Keratinocyte (primary cell): Measurements from ENCODE around the gene FRMD3. TPM values are rescaled to one million over a fixed set of nuclear protein-coding genes. Genes with fewer than 3 reads are reported as not detected.

Source experiments
- DNase-seq: peaks from one replicate; pipeline ENCODE4 v3.0.0-alpha.2; 2011; ENCODE audit warnings: low read depth, missing footprints, low spot score
- FAIRE-seq: peaks from 2 replicates; lab custom pipeline; 2011; peaks lifted over from hg19 to GRCh38; lab: Jason Lieb, UNC
- H2AFZ ChIP-seq: 2 replicates; pipeline ENCODE4 v1.6.0; 2012; ENCODE audit warnings: low read length, control low read depth, inconsistent platforms; ENCODE audit not compliant: control insufficient read depth
- H3K27ac ChIP-seq: 2 replicates; pipeline ENCODE4 v1.5.1; 2011; ENCODE audit warnings: low read length; ENCODE audit not compliant: control insufficient read depth, insufficient read depth
- H3K27me3 ChIP-seq: 3 replicates; pipeline ENCODE4 v1.6.0; 2011; ENCODE audit warnings: low read length; ENCODE audit not compliant: control insufficient read depth, insufficient read depth; ENCODE audit errors: extremely low read depth
- H3K36me3 ChIP-seq, 2 experiments: 2 replicates in 1 of 2; 3 replicates in 1 of 2; pipeline ENCODE4 v1.5.1; 2011; ENCODE audit warnings: low read length in 2 of 2, mild to moderate bottlenecking in 1 of 2; ENCODE audit not compliant: control insufficient read depth in 2 of 2, insufficient read depth in 2 of 2; ENCODE audit errors: extremely low read depth in 1 of 2
- H3K4me1 ChIP-seq: 3 replicates; pipeline ENCODE4 v1.5.1; 2011; ENCODE audit warnings: low read length; ENCODE audit not compliant: control insufficient read depth, insufficient read depth; ENCODE audit errors: extremely low read depth
- H3K4me2 ChIP-seq: 3 replicates; pipeline ENCODE4 v1.6.0; 2011; ENCODE audit warnings: low read depth, low read length; ENCODE audit not compliant: control insufficient read depth, insufficient read depth; ENCODE audit errors: extremely low read depth
- H3K4me3 ChIP-seq, 3 experiments: fragments of 200-600 bp in 1 of 3; sonication (generic) in 1 of 3; 2 replicates in 2 of 3; 3 replicates in 1 of 3; pipeline ENCODE4 v1.5.1; 2011 to 2016; ENCODE audit warnings: low read length in 3 of 3, mild to moderate bottlenecking in 3 of 3, control low read depth in 2 of 3, inconsistent platforms in 1 of 3, low read depth in 1 of 3, mixed read lengths in 1 of 3, mixed run types in 1 of 3, moderate library complexity in 1 of 3; ENCODE audit not compliant: control insufficient read depth in 2 of 3, insufficient read depth in 2 of 3; ENCODE audit errors: extremely low read depth in 1 of 3
- H3K79me2 ChIP-seq: 2 replicates; pipeline ENCODE4 v1.6.0; 2012; ENCODE audit warnings: low read length; ENCODE audit not compliant: control insufficient read depth, insufficient read depth
- H3K9ac ChIP-seq: 3 replicates; pipeline ENCODE4 v1.6.0; 2011; ENCODE audit warnings: low read length; ENCODE audit not compliant: control insufficient read depth, insufficient read depth; ENCODE audit errors: extremely low read depth
- H3K9me1 ChIP-seq: 3 replicates; pipeline ENCODE4 v1.6.0; 2011; ENCODE audit warnings: low read length; ENCODE audit not compliant: control insufficient read depth, insufficient read depth; ENCODE audit errors: extremely low read depth
- H3K9me3 ChIP-seq: 2 replicates; pipeline ENCODE4 v1.5.1; 2012; ENCODE audit warnings: low read depth, low read length; ENCODE audit not compliant: control insufficient read depth
- H4K20me1 ChIP-seq: 3 replicates; pipeline ENCODE4 v1.6.0; 2011; ENCODE audit warnings: low read length; ENCODE audit not compliant: control insufficient read depth, insufficient read depth; ENCODE audit errors: extremely low read depth
- CTCF ChIP-seq, 3 experiments: IDR thresholded peaks in 1 of 3; conservative IDR thresholded peaks in 1 of 3; optimal IDR thresholded peaks in 1 of 3; 2 replicates in 2 of 3; 3 replicates in 1 of 3; pipeline versions ENCODE3 to v1.5.1; 2011; ENCODE audit warnings: low read length in 3 of 3, mild to moderate bottlenecking in 3 of 3, moderate library complexity in 2 of 3, control low read depth in 1 of 3, inconsistent platforms in 1 of 3; ENCODE audit not compliant: insufficient read depth in 2 of 3; ENCODE audit errors: extremely low read depth in 1 of 3
- EZH2 ChIP-seq: IDR thresholded peaks from one replicate; pipeline ENCODE4 v1.6.1; 2012; ENCODE audit warnings: inconsistent platforms, mild to moderate bottlenecking, low read length, moderate library complexity
- dilution Hi-C: fragments of 300-500 bp; cut with MboI; formaldehyde crosslinking; loops from one replicate; pipeline ENCODE4 v1.7.0; 2020; ENCODE audit warnings: low sequenced_read_pairs; ENCODE audit not compliant: extremely low pct_ligation_motif_present
- polyA plus RNA-seq, 5 experiments: library from polyadenylated mRNA; depleted of rRNA in 3 of 5; stranded (reverse) in 3 of 5; stranded (forward) in 1 of 5; unstranded in 1 of 5; fragments of >200 nt; gene quantifications; 1 replicate in 1 of 5; 2 replicates in 3 of 5; 3 replicates in 1 of 5; pipeline versions ENCODE4 v1.2.1 to v1.2.3, GENCODE V29; 2011 to 2012; ENCODE audit warnings: missing spikeins in 2 of 5, low read depth in 1 of 5, low replicate concordance in 1 of 5

FRMD3 gene
- polyA plus RNA-seq, 1 donor (not counting 4 experiments of a cell fraction or from before 2014, with no cell fraction given) = 0.21 TPM

GRCh38 chr9:83199240-83199639 lies 339.0 kb downstream of the FRMD3 start:
- no peak overlapping the region for H2AFZ ChIP-seq
- H4K20me1 ChIP-seq = no peaks in the 10 kb centered on the region
- no peak overlapping the region for H3K4me2 ChIP-seq
- no peak overlapping the region for H3K27ac ChIP-seq
- dilution Hi-C loops = no loop called here
- H3K9me1 ChIP-seq = no peaks in the 10 kb centered on the region
- FAIRE-seq (no peak), DNase-seq (no peak)
- no peak overlapping the region for H3K9ac ChIP-seq
- H3K36me3 ChIP-seq = no peaks in the 10 kb centered on the region
- TF ChIP-seq CTCF (optimal IDR thresholded peaks at IDR 0.05 in 1 of 3, IDR thresholded peaks at IDR 0.05 in 1 of 3, conservative IDR thresholded peaks at IDR 0.05 in 1 of 3; ENCODE audit: extremely low read depth in 1 of 3, insufficient read depth in 2 of 3, low read length in 3 of 3) (peak; percentile 66 to 80 (median 71)), EZH2 (no peak)
- H3K4me1 ChIP-seq = no peaks in the 10 kb centered on the region
- no peaks in the 10 kb centered on the region for H3K79me2 ChIP-seq
- H3K27me3 ChIP-seq = peaks cover 8% of the 10 kb centered on the region
- no peak overlapping the region for H3K4me3 ChIP-seq
- no peaks in the 10 kb centered on the region for H3K9me3 ChIP-seq

- Histone ChIP-seq H3K36me3 (no peaks in the 10 kb centered on the region), H3K79me2 (no peaks in the 10 kb centered on the region), H3K9me1 (no peaks in the 10 kb centered on the region), H3K9me3 (no peaks in the 10 kb centered on the region), H3K4me2 (no peak overlapping the region), H4K20me1 (no peaks in the 10 kb centered on the region), H3K4me3 (no peak overlapping the region), H3K27ac (no peak overlapping the region), H3K4me1 (no peaks in the 10 kb centered on the region), H3K9ac (no peak overlapping the region), H2AFZ (no peak overlapping the region), H3K27me3 (peaks cover 8% of the 10 kb centered on the region)
- TF ChIP-seq EZH2 (no peak), CTCF (optimal IDR thresholded peaks at IDR 0.05 in 1 of 3, IDR thresholded peaks at IDR 0.05 in 1 of 3, conservative IDR thresholded peaks at IDR 0.05 in 1 of 3; ENCODE audit: extremely low read depth in 1 of 3, insufficient read depth in 2 of 3, low read length in 3 of 3) (no peak)
- DNase-seq = no peak
- no peak for FAIRE-seq
- dilution Hi-C loops = no loop called here
Observed at GRCh38 chr9:83198371-83198770, 339.8 kb downstream of the FRMD3 start.
